Calu3 (cell line): Measurements from ENCODE around the gene OR6S1. TPM values are rescaled to one million over a fixed set of nuclear protein-coding genes. Genes with fewer than 3 reads are reported as not detected.

Experiments used
- BruUV-seq: library from RNA; stranded (reverse); fragments of 400-500 nt; replicated peaks from 2 replicates; lab custom pipeline; 2021; lab: Mats Ljungman, UMichigan
- CTCF ChIA-PET: fragments of 300-600 bp; sonication (Branson Sonifier 250); formaldehyde crosslinking; loops from one replicate; lab custom pipeline; 2022; ENCODE audit warnings: antibody characterized with exemption; lab: Charles Lee
- DNase-seq: peaks from one replicate; pipeline ENCODE4 v3.0.0; 2022
- H3K27ac Mint-ChIP-seq: one replicate; pipeline ENCODE4 v1.8.0; 2022; ENCODE audit warnings: mixed read lengths; ENCODE audit not compliant: unreplicated experiment
- H3K27me3 Mint-ChIP-seq: one replicate; pipeline ENCODE4 v1.8.0; 2022; ENCODE audit warnings: mixed read lengths; ENCODE audit not compliant: unreplicated experiment
- H3K36me3 Mint-ChIP-seq: one replicate; pipeline ENCODE4 v1.8.0; 2022; ENCODE audit warnings: mild to moderate bottlenecking, moderate library complexity, mixed read lengths; ENCODE audit not compliant: insufficient read depth, unreplicated experiment
- H3K4me1 Mint-ChIP-seq: one replicate; pipeline ENCODE4 v1.8.0; 2022; ENCODE audit warnings: mild to moderate bottlenecking, low read depth, mixed read lengths; ENCODE audit not compliant: unreplicated experiment
- H3K4me3 Mint-ChIP-seq: one replicate; pipeline ENCODE4 v1.8.0; 2022; ENCODE audit warnings: mild to moderate bottlenecking, low read depth, moderate library complexity, mixed read lengths; ENCODE audit not compliant: unreplicated experiment
- H3K9me3 Mint-ChIP-seq: one replicate; pipeline ENCODE4 v1.8.0; 2022; ENCODE audit warnings: low read depth, mixed read lengths; ENCODE audit not compliant: unreplicated experiment
- CTCF ChIP-seq: fragments of 200-600 bp; IDR thresholded peaks from one replicate; pipeline ENCODE4 v1.8.0; 2022; ENCODE audit warnings: antibody characterized with exemption; ENCODE audit not compliant: unreplicated experiment
- intact Hi-C: fragments of 100-400 bp; cut with micrococcal nuclease; formaldehyde crosslinking; loops from one replicate; pipeline ENCODE4 v1.10.0; 2022; ENCODE audit not compliant: unreplicated experiment
- total RNA-seq: library from RNA; stranded (reverse); gene quantifications from 2 replicates; pipeline ENCODE4 v1.2.3, GENCODE V29; 2022

OR6S1 gene
- total RNA-seq, 1 experiment from 2014 or later, result not detected

- no TSS peak for BruUV-seq
- TF ChIP-seq CTCF, result no peak
Observed at GRCh38 chr14:20617138-20618003, 24.1 kb downstream of the OR6S1 start.

DNA sequence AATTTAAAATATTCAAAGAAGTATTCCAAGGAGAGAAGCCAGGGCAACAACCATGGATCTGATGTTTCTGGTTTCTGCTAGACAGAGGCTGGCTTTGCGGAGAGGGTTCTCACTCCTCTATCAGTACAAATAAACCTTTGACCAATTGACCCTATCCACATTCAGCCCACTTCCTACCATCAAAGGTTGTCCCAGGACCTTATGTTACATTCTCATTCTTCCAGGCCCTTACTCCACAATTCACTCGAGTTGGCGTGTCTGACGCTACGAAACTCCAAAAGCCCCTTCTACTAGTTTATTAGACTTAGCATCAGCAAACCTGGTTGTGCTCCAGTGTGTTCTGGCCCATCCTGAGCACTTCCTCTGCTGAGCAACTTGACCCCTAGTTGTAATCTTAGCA lies 25.5 kb downstream of the OR6S1 start:
- no peak for DNase-seq
- H3K36me3 Mint-ChIP-seq, result no peaks in the 10 kb centered on the region
- no peaks in the 10 kb centered on the region for H3K27me3 Mint-ChIP-seq
- no peak overlapping the region for H3K27ac Mint-ChIP-seq
- no peak for TF ChIP-seq CTCF
- BruUV-seq, result no TSS peak
- CTCF ChIA-PET, result no interaction called here
- no peak overlapping the region for H3K4me3 Mint-ChIP-seq
- H3K4me1 Mint-ChIP-seq, result peaks cover 8% of the 10 kb centered on the region
- intact Hi-C loops, result no loop called here
- H3K9me3 Mint-ChIP-seq, result no peaks in the 10 kb centered on the region

More at GRCh38 chr14:20617138-20618003, 24.1 kb downstream of the OR6S1 start:
- Mint-ChIP-seq H3K4me1 (peaks cover 8% of the 10 kb centered on the region), H3K27me3 (no peaks in the 10 kb centered on the region), H3K36me3 (no peaks in the 10 kb centered on the region), H3K9me3 (no peaks in the 10 kb centered on the region), H3K4me3 (no peak overlapping the region), H3K27ac (no peak overlapping the region)
- intact Hi-C loops, result no loop called here
- CTCF ChIA-PET, result no interaction called here
- DNase-seq, result no peak

DNA sequence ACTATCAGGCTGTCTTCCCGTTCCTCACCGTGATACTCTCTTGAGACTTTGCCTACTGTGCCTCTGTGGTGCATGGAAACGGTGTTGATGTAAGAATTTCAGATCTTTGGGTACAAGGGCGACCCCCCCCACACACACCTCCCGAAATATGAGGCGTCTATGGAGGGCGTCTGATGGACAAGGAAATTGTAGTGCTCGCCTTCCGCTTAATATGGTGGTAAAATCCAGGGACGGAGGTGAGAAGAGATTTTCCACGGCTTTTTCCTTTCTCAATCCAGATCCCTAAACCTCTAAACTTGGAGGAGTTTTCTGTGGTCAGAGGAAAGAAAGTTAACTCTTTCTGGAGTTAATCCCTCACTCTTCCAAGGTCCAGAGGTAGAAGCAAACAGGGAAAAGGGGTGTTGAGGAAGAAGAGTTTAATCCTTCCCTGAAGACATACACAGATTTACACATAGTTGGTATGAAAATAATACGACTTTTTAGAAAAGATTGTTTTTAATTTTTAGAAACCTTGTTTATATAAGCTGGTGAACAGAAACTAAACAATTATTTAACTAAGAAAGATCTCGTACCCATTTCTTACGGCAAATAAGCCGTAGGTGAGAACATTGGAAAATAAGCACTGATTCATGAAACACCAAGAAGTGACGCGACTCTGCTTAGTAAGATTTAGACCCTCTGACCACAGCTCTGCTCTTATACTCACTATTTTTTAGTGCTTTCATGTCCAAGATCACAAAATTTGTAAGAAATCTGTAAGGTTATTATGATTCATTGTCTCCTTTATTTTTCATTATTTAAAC lies 27.3 kb downstream of the OR6S1 start:
- no peak for TF ChIP-seq CTCF
- Mint-ChIP-seq H3K4me1 (peaks cover 8% of the 10 kb centered on the region), H3K27me3 (no peaks in the 10 kb centered on the region), H3K27ac (no peak overlapping the region), H3K36me3 (no peaks in the 10 kb centered on the region), H3K4me3 (no peak overlapping the region), H3K9me3 (no peaks in the 10 kb centered on the region)
- no TSS peak for BruUV-seq
- CTCF ChIA-PET, result interaction anchor here (0.6 to 1.7 kb wide), 5 partner anchors 16 to 281 kb away, joined by 3 to 12 read pairs (median 3); no protein-coding TSS in a partner anchor
- intact Hi-C loops, result loop anchor here (5.0 kb wide), 1 partner anchor 68 kb away; the partner anchor contains the start of gene RNASE4
- peak; percentile 15 for DNase-seq
